ENCODE results near the gene RBM20.
"Not testable (repeated sequence)": the region's sequence is repeated elsewhere in the genome, so short reads cannot be mapped to it uniquely, and the experiment has no call there.

Gene RBM20

DNA sequence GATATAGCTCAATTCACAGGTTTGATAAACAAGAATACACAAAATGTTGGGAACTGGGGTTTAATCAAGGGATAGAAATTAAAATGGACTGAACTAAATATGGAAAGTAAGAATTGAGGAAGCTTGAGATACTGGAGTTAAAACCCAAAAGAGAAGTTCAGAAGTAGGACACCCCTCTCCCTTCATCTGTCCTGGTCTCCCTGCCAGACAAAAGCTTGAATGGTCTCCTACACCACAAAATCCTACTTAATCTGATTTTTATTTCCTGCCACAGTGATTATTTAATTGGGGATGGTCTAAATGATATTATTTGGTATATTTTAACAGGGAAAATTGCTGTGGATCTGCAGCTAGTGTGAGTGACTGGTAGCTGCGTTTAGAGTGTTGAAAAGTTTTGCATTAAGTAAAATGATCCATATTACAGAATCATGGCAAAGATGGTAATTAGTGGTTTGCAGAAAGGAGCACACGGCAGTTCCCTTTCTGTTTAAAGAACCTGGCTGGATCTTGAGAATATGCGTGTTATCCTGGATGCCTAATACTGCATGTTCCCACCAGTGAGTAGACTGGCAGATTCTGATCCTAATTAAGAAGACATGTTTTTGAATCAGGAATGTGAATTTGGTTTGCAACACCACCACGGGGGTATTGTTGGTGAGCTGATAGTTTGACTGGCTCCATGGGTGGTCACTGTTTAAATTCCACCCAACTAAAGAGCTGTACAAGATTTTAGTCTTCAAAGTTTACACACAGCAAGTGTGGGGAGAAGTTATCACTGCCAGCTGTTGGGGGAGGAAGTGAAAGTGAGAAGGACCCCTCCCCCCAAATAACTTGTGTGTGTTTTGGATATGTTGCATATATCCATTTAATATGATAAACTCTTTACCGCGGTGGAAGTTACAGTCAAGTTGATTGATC, 5.5 kb downstream of the RBM20 start:
- no peak for DNase-seq

DNA sequence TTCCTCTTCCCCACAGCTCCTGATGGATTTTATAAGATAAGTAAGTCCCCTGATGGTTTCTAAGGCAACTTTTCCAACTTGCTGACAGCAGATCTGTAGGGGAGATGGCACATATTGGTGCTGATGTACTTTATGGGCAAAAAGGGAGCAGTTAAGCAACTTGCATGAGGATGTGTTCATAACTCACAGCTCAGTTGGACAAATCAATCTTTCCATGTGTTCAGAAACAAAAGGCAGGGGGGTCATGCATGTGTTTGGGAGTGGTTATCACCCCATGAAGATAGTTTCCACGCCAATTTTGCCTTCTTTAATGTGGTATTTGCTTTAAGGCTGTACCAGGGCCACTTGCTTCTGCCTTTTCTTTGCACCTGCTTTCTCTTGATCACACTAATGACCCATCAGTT, 6.1 kb downstream of the RBM20 start:
- DNase-seq = no peak

DNA sequence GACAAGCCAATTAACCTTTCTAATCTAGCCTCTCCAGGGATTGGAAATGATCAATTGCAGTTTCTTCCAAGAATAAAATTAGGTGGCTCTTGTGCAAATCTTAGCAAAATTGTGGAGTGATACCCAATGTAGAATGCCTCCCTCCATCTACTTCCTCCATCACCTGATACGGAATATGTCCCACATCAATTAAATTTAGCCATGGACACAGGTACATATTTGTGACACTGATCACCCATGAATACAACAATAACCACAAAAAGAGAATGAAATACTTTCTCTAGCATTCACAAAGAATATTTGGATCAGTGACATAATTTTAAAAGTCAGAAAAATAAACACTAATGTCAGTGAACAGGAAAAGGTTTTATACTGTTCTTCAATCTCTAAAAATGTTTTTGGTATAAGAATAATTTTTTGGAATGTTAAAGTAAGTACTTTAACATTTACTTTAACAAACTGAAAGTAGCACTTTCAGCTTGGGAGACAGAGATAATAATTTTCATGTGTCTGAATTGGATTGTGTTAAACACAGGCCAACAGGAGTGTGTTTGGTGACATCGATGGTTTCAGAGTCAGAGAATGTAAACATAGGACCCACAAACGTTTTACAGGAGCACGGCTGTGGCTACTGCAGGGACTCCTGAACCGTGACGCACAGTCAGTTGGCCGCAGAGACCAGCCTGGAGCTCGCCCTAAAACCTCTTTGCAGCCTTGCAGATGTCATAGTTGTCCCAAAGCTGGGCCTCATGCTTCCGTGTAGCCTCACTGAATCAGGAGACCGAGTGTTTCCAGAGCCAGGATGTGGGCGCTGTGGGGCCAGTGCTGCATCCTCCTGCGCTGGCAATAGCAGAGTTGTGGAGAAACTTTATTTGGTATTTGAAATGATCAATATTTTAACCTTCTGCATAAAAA, 7.2 kb downstream of the RBM20 start:
- DNase-seq = no peak

DNA sequence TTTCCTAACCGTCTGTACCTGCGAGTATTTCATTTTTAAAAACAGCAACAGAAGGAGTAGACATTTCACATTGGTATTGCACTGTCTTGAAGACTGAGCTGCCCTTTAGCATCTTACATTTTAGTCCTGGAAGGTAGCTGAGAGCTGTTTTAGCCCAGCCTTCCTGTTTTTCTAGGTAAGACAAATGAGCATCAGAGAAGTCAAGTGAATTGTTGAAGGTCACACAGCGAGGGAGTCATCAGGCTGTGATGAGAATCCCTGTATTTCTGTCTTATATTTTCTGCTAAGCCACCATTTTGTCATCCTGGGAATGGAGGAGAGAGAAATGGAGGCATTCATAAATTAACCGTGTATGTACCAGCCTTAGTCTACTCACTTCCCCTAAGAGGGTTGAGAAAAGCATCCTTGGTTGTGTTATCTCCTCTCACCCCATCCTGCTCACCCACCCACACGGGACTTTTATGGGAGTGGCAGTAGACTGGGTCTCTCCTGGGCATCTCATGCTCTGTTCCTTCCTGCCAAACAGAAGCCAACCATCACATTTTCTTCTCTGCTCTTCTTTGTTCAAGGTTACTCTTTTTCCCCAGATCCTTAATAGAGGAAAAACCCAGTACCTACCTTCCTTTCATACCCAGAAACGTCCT, 8.5 kb downstream of the RBM20 start:
- DNase-seq = no peak

DNA sequence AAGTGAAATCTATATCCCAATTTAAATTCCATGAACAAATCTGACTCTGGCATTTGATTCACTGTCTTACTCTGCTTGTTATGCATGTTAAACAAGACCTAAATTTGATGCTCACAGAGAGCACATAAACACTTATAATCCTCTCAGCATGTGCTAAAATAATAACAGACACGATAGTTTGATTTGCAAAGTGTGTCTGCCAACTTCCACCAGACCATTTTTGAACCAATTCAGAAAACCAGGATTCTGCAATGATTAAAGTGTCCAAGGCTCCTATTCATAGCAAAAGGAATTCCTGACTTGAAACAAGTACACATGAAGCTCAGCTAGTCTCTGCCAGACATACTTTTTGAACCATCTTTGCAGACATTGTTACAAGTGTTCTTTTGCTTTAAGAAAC, 11.2 kb downstream of the RBM20 start:
- DNase-seq = no peak

DNA sequence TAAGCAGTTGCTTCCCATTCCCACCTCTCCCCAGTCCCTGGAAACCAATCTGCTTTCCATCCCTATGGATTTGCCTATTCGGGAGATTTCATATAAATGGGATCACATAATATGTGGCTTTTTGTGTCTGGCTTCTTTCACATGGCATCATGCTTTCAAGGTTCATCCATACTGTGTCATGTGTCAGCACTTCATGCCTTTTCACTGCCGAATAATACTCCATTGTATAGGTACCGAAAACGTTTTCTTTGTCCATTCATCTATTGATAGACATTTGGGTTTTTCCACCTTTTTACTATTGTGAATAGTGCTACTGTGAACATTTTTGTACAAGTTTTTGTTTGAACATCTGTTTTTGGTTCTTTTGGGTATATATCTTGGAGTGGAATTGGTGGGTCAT, 12.5 kb downstream of the RBM20 start:
- no peak for DNase-seq

DNA sequence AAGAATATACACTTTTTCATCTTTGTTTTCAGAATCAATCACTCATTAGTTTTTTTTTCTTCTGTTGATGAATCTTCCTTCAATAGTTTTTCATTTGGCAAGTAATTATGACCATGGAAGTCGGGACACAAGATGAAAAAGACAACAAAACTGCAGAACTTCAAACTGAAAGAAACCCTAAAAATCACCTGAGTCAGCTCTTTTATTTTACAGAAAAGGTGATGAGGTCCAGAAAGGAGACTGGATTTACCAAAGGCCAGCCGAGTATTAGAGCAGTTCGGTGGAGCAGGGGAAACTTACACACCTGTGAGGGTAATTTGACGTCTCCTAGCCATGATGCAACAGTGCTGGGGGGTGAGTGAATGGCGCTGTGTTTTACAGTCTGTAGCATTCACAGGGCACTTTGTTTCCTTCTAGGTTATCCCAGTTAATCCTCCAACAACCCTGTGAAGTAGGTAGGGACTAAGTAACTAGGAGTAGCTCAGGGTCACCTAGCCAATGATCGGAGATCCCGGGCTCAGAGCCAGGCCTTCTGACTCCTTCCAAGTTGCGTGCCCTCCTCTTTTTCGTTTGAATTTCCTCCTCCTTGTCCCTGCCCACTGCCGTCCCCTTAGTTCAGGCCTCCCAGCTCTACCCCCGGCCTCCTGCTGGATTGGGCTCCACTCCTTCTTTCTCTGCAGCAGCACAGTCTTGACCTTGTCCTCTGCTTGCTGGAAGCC, 14.0 kb downstream of the RBM20 start:
- DNase-seq = no peak

DNA sequence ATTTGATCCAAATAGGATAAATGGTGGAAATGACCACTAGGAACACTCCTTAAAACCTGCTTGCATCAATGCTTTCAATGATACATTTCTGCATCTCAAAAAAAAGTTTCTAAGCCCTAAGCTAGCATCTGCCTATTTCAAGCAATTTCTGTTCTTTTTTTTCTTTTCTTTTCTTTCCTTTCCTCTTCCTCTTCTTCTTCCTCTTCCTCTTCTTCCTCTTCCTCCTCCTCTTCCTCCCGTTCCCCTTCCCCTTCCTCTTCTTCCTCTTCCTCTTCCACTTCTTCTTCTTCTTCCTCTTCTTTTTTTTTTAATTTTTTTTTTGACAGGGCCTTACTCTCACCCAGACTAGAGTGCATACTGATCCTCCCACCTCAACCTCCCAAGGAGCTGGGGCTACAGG, 15.4 kb downstream of the RBM20 start:
- no peak for DNase-seq

DNA sequence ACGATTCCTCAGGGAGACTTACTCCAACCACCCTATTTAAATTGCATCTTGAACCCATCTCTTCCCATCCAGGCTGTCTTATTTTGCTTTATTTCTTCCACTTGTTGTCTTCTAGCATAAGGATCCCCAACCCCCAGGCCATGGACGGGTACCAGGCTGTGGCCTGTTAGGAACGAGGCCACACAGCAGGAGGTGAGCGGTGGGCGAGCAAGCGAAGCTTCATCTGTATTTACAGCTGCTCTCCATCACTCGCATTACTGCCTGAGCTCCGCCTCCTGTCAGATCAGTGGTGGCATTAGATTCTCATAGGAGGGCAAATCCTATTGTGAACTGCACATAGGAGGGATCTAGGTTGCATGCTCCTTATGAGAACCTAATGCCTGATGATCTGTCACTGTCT, 16.2 kb downstream of the RBM20 start:
- not testable (repeated sequence) for DNase-seq

DNA sequence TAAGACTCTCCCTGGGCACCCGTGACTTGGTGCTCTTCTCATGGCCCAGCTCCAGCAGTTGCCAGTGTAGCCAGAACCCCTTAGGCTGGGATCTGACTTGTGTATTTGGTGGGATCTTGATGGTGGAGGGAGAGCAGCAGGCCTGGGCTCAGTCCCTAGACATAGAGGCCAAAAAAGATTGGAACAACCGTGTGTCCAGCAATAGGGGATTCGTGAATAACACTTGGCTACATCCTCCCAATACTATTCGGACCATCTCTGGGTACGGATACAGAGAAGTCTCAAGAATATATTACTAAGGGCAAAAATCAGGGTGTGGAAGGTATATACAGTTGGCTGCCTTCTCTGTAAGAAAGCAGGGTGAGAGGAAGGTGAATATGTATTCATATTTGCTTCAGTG, 17.2 kb downstream of the RBM20 start:
- no peak for DNase-seq

DNA sequence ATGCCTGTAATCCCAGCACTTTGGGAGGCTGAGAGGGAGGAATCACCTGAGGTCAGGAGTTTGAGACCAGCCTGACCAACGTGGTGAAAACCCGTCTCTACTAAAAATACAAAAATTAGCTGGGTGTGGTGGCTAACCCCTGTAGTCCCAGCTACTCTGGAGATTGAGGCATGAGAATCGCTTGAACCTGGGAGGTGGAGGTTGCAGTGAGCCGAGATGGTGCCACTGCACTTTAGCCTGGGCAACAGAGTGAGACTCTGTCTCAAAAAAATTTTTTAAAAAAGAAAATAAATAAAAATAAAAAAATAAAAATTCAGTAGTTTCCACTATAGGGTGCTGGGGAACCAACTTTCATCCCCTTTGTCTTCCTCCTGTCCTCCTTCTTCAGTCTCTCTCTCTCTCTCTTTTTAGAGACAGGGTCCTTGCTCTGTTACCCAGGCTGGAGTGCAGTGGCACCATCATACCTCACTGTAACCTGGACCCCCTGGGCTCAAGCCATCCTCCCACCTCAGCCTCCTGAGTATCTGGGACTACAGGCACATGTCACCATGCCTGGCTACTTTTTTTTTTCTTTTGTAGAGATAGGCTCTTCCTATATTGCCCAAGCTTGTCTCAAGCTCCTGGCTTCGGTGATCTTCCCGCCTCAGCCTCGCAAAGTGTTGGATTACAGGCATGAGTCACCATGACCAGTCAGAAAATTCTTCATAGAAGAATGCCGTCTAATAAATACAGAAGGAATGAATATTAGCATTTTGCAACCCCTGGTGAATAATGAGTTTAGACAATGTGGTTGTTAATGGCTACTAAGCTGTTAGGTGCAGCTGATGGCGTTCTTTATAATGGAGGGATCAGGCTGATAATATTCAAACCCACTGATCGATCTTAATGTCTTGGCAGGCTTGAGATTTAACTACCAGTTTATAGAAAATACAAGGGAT, 20.6 kb downstream of the RBM20 start:
- DNase-seq = no peak

DNA sequence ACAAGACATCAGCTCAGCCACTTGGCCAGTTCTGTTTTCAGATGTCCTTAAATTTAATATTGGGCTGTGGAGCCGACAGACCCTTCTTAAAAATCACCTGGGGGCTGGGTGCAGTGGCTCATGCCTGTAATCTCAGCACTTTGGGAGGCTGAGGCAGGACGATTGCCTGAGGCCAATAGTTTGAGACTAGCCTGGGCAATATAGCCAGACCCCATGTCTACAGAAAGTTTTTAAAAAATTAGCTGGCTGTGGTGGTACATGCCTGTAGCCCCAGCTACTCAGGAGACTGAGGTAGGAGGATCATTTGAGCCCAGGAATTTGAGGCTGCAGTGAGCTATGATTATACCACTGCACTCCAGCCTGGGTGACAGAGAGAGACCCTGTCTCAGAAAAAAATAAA, 22.1 kb downstream of the RBM20 start:
- DNase-seq = not testable (repeated sequence)

DNA sequence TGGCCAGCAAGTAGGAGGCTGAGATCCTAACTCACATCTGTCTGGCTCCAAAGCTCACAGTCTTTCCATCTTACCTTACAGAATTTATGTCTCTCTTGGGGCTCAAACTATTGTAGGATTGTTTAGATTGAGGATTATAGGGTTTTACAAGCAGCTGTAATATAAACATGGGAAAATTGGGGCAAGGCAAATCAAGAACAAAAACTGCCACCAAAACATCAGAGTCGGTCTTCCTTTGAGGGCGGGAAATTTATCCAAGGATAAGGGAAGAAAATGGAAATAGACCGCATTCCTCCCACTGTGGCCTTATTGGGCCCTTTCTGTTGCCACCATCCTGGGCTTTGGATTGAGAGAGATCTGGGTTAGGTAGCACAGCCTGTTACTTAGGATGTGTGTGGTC, 22.5 kb downstream of the RBM20 start:
- DNase-seq = no peak

DNA sequence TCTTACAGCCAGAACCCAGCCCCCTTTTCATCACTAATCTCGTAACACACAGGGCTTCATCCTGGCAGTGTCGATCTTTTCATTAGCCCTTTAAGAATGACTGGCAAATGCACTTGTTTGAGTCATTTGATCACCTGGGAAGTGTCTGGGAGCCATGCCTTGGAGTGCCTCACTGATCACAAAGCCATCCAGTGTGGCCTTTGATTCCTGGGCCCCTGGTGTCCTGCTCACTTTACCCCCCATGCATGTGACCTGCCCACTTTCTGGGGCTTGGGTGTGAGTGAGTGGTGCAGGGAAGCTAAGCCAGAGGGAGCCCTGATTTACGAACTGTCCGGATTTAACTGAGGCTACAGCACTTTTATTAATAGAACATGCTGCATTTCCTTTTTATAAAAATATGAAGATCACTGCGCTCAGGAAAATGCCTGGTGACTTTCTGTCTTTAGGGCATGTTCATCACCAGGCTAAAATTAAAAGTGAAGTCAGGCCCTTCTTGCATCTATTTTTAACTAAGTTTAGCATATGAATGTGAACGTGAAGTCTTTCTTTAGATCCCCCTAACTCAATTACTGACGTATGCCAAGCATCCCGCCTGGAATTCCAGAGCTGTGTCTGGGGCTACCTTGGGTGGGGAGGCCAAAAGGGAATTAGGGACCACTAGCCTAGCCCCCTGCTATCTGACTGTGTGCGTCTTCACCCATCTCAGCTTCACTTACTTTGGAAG, 23.6 kb downstream of the RBM20 start:
- no peak for DNase-seq

DNA sequence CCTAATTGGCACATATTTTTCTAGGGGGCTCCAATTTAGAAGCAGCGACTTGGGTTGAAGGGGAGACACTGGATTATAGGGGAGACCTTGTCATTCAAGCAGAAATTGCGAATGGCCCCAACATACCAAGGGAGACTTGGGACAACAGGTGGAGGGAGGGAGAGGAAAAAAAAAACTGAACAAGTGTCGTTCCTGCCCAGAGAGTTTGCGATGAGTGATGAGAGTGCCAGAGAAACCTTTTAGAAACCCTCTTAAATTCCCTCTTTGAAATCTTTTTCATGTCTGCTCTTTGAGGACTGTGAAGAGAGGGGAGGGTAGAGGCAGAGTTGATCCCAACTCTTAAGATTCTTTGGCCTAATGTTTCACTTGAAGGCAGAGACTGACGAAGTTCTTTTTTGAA, 24.3 kb downstream of the RBM20 start:
- no peak for DNase-seq

DNA sequence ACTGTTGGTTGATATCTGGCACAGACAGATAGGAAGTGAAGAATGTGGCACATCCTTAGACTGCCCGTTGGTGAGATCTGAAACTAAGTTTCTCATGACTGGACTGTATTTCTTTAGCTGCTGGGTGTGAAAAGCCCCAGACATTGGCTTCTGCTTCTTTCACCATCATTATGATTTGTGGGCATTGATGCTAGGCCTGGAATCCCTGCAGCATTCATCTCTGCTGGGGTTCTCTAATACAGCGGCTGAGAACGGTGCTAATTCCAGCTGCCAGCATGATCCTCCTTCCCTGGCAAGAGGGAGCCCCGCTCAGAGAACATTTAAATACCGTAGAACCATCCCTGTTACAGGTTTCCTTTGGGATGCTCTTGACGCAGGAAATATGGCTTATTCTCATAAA, 26.2 kb downstream of the RBM20 start:
- no peak for DNase-seq

DNA sequence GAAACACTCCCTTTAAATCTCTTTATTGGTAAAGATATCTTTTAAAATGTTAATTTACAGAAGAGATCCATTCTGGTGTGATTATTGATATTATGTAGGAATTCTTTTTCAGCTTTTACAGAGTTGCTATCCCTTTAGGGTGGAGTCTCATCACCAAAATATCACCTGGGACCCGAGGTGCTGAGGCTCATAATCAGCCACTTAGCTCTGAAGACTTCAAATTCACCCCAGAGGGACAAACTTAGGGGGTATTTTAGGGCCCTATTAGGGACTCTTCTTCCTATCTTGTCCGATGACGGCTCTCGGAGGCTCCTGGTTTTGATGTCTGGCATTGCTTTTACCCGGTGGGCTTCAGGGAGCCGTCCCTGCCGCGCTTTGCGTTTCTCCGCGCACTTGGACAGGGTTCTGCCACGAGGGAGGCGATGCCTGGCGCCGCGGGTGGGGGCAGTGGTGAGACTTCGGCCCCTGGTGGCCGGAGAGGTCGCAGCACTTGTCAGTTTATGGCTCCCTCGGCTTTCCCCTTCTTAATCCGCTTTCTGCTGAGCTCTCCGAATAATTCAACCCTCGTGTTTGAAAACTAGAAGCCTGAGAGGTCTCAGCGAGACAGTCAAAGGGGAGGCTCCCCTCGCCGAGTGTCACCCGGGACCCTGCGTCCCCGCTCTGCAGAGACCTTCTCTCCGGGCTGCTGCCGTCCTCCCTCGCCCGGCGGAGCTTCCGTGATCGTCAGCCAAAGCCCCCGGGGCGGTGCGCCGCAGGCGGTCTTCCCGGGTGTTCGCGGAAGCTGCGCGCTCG, 27.8 kb downstream of the RBM20 start:
- DNase-seq = peak; percentile 14

DNA sequence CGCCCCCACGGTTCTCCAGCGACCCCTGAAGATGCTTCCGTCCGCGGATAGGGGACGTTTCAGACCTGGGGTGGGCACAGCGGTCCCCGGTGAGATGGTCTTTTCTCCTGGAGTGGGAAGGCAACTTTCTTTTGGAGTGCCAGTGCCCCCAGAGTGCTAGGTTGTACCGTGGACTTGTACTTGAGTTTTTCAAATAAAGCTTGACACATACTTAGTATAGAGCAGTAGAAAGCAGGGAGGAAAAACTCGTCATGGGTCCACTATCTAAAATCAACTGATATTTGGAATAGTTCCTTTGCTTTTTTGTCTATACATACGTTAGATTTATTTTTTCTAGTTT, 28.4 kb downstream of the RBM20 start:
- no peak for DNase-seq

DNA sequence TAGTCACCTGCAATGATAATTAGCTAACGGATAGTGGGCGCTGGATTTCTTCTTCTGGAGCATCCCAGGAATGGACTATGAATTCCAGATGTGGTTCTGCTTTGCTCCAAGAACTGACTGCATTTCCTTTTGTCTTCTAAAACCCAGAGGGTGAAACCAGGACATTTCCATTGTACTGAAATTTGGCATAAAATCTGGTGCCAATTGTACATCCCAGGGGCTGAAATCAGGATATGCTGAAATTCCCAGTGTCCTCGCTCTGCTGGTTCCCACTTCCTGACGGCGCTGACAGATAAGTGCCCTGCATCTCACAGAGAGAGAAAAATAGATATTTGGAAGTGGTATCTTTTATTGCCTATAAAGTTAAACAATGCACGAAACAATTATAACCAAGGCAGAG, 31.9 kb downstream of the RBM20 start:
- no peak for DNase-seq
